Activated CD8-positive, alpha-beta T cell treated with anti-CD3 and anti-CD28 coated beads for 36 hours (primary cell): ENCODE results near the gene XRCC6. TPM values are rescaled to one million over a fixed set of nuclear protein-coding genes. Genes with fewer than 3 reads are reported as not detected.
"Not testable (repeated sequence)": the region's sequence is repeated elsewhere in the genome, so short reads cannot be mapped to it uniquely, and the experiment has no call there.

Experiments used
- ATAC-seq: fragments of 200-7000 bp; cut with Tn5 transposase; one replicate; pipeline ENCODE4 v1.10.0; 2021; ENCODE audit warnings: mild to moderate bottlenecking, moderate library complexity
- CTCF ChIA-PET: fragments of 350-600 bp; sonication (Branson Sonifier 250); formaldehyde crosslinking; loops from one replicate; lab custom pipeline; 2021; ENCODE audit warnings: antibody characterized with exemption; lab: Charles Lee
- POLR2A ChIA-PET: fragments of 350-600 bp; sonication (Branson Sonifier 250); formaldehyde crosslinking; loops from one replicate; lab custom pipeline; 2021; ENCODE audit warnings: antibody characterized with exemption; lab: Charles Lee
- DNase-seq: peaks from one replicate; pipeline ENCODE4 v3.0.0-alpha.2; 2020
- H3K27ac Mint-ChIP-seq: one replicate; pipeline ENCODE4 v1.8.0; 2021; ENCODE audit warnings: mild to moderate bottlenecking, mixed read lengths
- H3K27me3 Mint-ChIP-seq: one replicate; pipeline ENCODE4 v1.8.0; 2021; ENCODE audit warnings: mixed read lengths
- H3K36me3 Mint-ChIP-seq: one replicate; pipeline ENCODE4 v1.8.0; 2021; ENCODE audit warnings: low read depth, mixed read lengths
- H3K4me1 Mint-ChIP-seq: one replicate; pipeline ENCODE4 v1.8.0; 2021; ENCODE audit warnings: low read depth, mixed read lengths
- H3K4me3 Mint-ChIP-seq: one replicate; pipeline ENCODE4 v1.8.0; 2021; ENCODE audit warnings: mild to moderate bottlenecking, moderate library complexity, mixed read lengths
- H3K9me3 Mint-ChIP-seq: one replicate; pipeline ENCODE4 v1.8.0; 2021; ENCODE audit warnings: mixed read lengths
- CTCF ChIP-seq: fragments of 200-600 bp; IDR thresholded peaks from one replicate; pipeline ENCODE4 v1.8.0; 2022; ENCODE audit warnings: antibody characterized with exemption, mild to moderate bottlenecking
- intact Hi-C: fragments of 100-400 bp; cut with micrococcal nuclease; formaldehyde crosslinking; loops from one replicate; pipeline ENCODE4 v1.10.0; 2022
- total RNA-seq, 2 experiments: library from RNA; stranded (reverse); gene quantifications; one replicate each; pipeline ENCODE4 v1.2.3, GENCODE V29; 2021

The XRCC6 gene
- 100 to 1,000 TPM; 424 to 425 TPM for total RNA-seq

GRCh38 chr22:41621099-41621910 lies at the start of gene XRCC6:
TSS of gene XRCC6 (plus strand) at chr22:41621295. CDS start at chr22:41622005, 710 bp downstream.
- intact Hi-C loops = no loop called here
- H3K9me3 Mint-ChIP-seq = no peaks in the 10 kb centered on the region
- H3K36me3 Mint-ChIP-seq = peaks cover 60% of the 10 kb centered on the region
- ATAC-seq (peak; percentile 95), DNase-seq (peak; percentile 100)
- ChIA-PET CTCF (interaction anchor here (0.6 to 1.4 kb wide), 7 partner anchors 17 to 95 kb away, joined by 3 read pairs; partner anchors contain the start of gene PMM1), POLR2A (interaction anchor here (0.6 to 5.2 kb wide), 19 partner anchors 13 to 1073 kb away, joined by 3 to 37 read pairs (median 3); partner anchors contain the start of genes ACO2, PHF5A, PMM1 and RANGAP1)
- no peak for TF ChIP-seq CTCF
- peak within 1 kb of the TSS; percentile 98 for H3K4me3 Mint-ChIP-seq
- H3K27ac Mint-ChIP-seq = peak within 1 kb of the TSS; percentile 98
- H3K4me1 Mint-ChIP-seq = peaks cover 49% of the 10 kb centered on the region
- H3K27me3 Mint-ChIP-seq = no peaks in the 10 kb centered on the region

- no peaks in the 10 kb centered on the region for H3K4me1 Mint-ChIP-seq
- CTCF ChIA-PET = interaction anchor here (1.1 kb wide), 1 partner anchor 168 kb away, joined by 3 read pairs; no protein-coding TSS in a partner anchor
Observed at GRCh38 chr22:41571786-41572185, 49.3 kb upstream of the XRCC6 start.

GRCh38 chr22:41572305-41572704 lies 48.8 kb upstream of the XRCC6 start:
- H3K27ac Mint-ChIP-seq, intact Hi-C loops, ATAC-seq, H3K4me1 Mint-ChIP-seq, H3K4me3 Mint-ChIP-seq, H3K36me3 Mint-ChIP-seq, DNase-seq, H3K27me3 Mint-ChIP-seq, H3K9me3 Mint-ChIP-seq: not testable (repeated sequence)
- POLR2A ChIA-PET = interaction anchor here (1.1 kb wide), 1 partner anchor 47 kb away, joined by 4 read pairs; no protein-coding TSS in a partner anchor
- CTCF ChIA-PET = interaction anchor here (1.0 to 1.1 kb wide), 2 partner anchors 28 to 169 kb away, joined by 3 to 4 read pairs; partner anchors contain the start of gene POLR3H

More at GRCh38 chr22:41571786-41572185, 49.3 kb upstream of the XRCC6 start:
- peaks cover 5% of the 10 kb centered on the region for H3K36me3 Mint-ChIP-seq
- POLR2A ChIA-PET = interaction anchor here (1.0 kb wide), 1 partner anchor 12 kb away, joined by 4 read pairs; no protein-coding TSS in a partner anchor
- no peak overlapping the region for H3K27ac Mint-ChIP-seq
- TF ChIP-seq CTCF = no peak
- H3K27me3 Mint-ChIP-seq = no peaks in the 10 kb centered on the region
- no peak for ATAC-seq
- intact Hi-C loops = no loop called here
- no peaks in the 10 kb centered on the region for H3K9me3 Mint-ChIP-seq
- H3K4me3 Mint-ChIP-seq = no peak overlapping the region
- DNase-seq = no peak

- H3K36me3 Mint-ChIP-seq = peaks cover 6% of the 10 kb centered on the region
- DNase-seq (no peak), ATAC-seq (no peak)
- no peak overlapping the region for H3K27ac Mint-ChIP-seq
- intact Hi-C loops = no loop called here
- H3K4me3 Mint-ChIP-seq = no peak overlapping the region
- H3K4me1 Mint-ChIP-seq = no peaks in the 10 kb centered on the region
- ChIA-PET CTCF (interaction anchor here (0.7 kb wide), 1 partner anchor 94 kb away, joined by 3 read pairs; no protein-coding TSS in a partner anchor), POLR2A (interaction anchor here (1.2 kb wide), 1 partner anchor 16 kb away, joined by 6 read pairs; the partner anchor contains the start of gene PMM1)
- no peaks in the 10 kb centered on the region for H3K9me3 Mint-ChIP-seq
- TF ChIP-seq CTCF = no peak
- H3K27me3 Mint-ChIP-seq = no peaks in the 10 kb centered on the region
Observed at GRCh38 chr22:41573677-41574076, 47.4 kb upstream of the XRCC6 start.

GRCh38 chr22:41574847-41575381 lies 46.2 kb upstream of the XRCC6 start:
- Mint-ChIP-seq H3K27ac (no peak overlapping the region), H3K4me1 (no peaks in the 10 kb centered on the region), H3K4me3 (no peak overlapping the region), H3K27me3 (no peaks in the 10 kb centered on the region), H3K36me3 (peaks cover 6% of the 10 kb centered on the region), H3K9me3 (no peaks in the 10 kb centered on the region)
- no peak for ATAC-seq
- intact Hi-C loops = no loop called here
- POLR2A ChIA-PET = interaction anchor here (1.2 kb wide), 1 partner anchor 15 kb away, joined by 6 read pairs; the partner anchor contains the start of gene PMM1
- CTCF ChIA-PET = no interaction called here
- no peak for DNase-seq
- no peak for TF ChIP-seq CTCF
